GM12864 (cell line): Measurements from ENCODE around the gene NEUROG1.

ENCODE experiments used
- DNase-seq: peaks from one replicate; pipeline ENCODE4 v3.0.0-alpha.2; 2011; ENCODE audit warnings: low read depth
- H3K4me3 ChIP-seq: 2 replicates; pipeline ENCODE4 v1.5.1; 2011; ENCODE audit warnings: mild to moderate bottlenecking, low read depth, low read length, control low read depth
- TF ChIP-seq, protein P1 (sequence below): IDR thresholded peaks from 2 replicates; pipeline ENCODE4 v1.5.1; 2011; ENCODE audit warnings: low read depth, mild to moderate bottlenecking, moderate library complexity, low read length, control low read depth, inconsistent platforms; ENCODE audit errors: missing control alignments

The NEUROG1 gene

DNA sequence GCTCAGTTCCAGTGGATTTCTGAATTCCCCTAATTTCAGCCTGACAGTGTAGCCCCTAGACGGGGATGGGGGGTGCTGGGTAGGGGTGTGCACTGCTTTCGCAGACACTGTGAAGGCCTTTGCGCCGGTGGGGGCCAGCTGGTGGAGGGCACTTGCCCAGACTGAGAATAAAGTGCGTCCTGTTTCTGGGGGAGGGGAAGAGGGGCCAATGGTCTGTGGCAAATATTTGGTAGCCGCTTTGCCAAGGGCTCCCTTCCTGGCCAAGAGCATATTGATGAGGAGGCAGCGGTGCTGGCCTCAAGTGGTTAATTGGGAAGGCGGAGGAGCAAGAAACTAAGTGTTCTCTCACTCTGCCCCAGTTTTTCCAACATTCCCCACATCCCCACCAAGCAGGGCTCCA is 41.7 kb upstream of the NEUROG1 start:
- H3K4me3 ChIP-seq, result no peak overlapping the region
- TF ChIP-seq, protein P1, sequence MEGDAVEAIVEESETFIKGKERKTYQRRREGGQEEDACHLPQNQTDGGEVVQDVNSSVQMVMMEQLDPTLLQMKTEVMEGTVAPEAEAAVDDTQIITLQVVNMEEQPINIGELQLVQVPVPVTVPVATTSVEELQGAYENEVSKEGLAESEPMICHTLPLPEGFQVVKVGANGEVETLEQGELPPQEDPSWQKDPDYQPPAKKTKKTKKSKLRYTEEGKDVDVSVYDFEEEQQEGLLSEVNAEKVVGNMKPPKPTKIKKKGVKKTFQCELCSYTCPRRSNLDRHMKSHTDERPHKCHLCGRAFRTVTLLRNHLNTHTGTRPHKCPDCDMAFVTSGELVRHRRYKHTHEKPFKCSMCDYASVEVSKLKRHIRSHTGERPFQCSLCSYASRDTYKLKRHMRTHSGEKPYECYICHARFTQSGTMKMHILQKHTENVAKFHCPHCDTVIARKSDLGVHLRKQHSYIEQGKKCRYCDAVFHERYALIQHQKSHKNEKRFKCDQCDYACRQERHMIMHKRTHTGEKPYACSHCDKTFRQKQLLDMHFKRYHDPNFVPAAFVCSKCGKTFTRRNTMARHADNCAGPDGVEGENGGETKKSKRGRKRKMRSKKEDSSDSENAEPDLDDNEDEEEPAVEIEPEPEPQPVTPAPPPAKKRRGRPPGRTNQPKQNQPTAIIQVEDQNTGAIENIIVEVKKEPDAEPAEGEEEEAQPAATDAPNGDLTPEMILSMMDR, result no peak
- DNase-seq, result no peak

DNA sequence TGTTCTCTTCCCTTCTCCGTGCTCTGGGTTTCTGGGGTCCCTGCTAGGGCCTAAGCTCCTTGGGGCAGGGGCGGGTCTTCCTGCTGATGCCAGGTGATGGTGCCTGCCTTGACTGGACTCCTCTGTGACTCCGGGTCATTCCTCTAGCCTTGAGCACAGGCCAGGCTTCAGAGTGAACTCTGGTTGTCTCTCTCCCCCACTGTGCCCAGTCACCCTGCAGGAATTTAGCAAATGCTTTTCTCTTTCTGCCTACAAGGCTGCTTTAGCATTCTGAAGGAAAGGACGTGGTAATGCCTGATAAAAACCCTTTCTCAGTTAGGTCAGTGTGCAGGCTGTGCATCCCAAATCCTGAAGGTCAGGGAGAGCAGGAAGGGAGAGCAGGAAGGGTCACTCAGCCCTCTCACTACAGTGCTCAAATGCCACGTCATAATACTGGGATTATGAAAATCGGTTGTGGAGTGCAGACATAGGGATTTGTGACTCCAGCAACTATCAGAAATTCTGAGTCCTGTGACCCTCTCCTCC is 40.4 kb upstream of the NEUROG1 start:
- no peak for DNase-seq
- TF ChIP-seq, protein P1, result no peak
- H3K4me3 ChIP-seq, result no peak overlapping the region

DNA sequence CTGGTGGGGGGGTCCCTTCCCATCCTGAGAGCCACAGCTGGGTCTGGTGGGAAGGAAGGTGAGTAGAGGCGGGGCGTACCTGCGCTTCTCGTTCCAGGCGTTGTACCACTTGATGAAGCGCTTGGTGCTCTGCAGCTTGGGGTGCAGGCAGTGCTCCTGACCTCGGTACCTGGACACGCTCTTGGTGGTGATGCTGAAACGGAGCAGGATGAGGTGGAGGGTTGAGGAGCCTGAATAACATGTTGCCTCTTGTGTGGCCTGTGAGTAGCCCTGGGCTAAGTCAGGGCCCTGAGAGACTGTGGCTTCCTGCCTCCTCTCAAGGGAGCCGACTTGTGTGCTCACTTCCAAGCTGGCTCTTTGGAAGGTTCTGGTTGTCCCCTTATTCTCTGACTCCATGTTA is 38.7 kb upstream of the NEUROG1 start:
- TF ChIP-seq, protein P1, result no peak
- DNase-seq, result no peak
- no peak overlapping the region for H3K4me3 ChIP-seq

DNA sequence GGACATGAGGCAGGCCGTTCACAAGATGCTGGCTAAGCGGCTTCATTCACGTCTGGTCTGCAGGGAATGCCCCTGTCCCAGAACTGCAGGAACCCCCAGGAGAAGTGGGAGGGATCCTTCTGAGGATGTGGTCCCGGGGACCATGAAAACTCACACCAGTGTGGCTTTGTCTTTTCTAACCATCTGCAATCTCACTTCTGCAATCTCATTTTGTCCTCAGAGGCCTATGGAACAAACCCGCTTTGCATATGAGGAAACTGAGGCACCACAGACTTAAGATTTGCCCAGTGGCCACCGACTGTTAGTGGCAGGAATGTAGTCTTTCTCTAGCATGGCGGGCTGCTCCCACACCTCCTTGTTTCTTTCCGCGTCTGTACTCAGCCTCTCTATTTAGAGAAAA is 36.1 kb upstream of the NEUROG1 start:
- H3K4me3 ChIP-seq, result no peak overlapping the region
- TF ChIP-seq, protein P1, result no peak
- DNase-seq, result no peak

DNA sequence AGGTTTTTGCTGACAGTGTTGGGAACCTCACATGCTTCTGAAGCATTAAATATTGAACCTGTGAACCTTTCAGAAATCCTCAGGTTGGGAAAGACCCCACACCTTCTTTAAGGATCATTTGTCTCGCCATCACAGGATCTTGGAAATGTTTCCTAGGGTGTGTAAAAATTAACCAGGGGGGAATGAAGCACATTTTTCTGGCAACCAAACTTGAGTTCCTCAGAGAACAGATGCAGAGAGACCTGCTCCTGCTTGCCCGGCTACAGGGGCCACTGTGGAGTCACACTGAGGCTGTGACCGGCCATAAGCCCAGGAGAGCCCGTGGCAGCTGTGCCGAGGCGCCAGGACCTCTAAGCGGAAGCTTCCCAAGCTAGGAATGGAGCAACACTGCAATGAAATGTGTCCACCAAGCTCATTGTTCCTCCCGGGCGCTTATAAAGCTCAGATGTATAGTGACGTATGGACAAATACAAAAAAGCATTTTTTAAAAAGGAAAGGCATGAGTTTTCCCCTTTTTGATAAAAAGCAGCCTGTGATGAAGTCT is 35.4 kb upstream of the NEUROG1 start:
- no peak overlapping the region for H3K4me3 ChIP-seq
- TF ChIP-seq, protein P1, result no peak
- DNase-seq, result no peak

DNA sequence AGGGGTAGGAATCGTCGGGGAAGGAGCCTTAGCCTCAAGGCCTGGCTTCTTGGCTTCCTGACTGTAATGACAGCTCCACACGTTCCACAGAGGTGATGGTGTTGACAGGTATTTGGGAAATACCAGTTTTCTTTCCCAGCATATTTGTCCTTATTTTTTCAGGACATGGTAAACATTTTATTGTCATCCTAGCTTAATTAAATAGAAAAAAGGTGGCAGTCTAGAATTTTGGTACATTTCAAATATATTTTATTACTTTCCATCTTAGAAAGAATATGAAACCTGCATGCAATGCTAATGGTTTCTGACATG is 34.6 kb upstream of the NEUROG1 start:
- TF ChIP-seq, protein P1, result no peak
- no peak overlapping the region for H3K4me3 ChIP-seq
- DNase-seq, result no peak

DNA sequence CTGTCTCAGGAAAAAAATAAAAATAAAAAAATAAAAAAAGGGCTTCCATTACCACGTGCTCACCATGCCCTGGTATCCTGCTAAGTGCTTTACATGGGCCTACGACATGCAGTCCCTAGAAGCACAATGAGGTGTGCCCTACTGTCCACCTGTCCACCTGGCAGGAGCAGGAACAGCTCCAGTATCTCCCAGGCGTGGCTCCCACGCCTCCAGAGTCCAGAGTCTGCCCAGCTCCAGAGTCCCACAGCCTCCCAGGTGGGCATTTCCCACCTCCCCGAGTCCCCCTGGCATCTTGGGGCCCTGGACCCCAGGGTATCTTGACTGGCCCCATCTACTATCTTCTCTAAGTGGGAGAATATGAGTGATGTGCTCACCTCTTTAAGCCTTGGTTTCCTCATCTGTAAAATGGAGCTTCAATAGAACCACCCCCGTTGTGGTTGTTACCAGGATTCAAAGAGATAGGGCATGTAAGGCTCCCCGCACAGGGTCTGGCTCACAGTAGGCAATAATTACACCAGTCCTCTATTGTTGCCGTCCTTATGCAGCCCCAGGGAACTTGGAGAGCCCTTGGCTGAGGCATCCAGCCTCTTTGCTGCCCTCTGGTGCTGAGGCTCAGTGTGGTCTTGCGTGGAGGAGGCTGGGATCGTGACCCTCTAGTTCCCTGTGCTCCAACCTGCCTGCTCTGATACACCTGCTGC is 34.1 kb upstream of the NEUROG1 start:
- DNase-seq, result no peak
- no peak overlapping the region for H3K4me3 ChIP-seq
- TF ChIP-seq, protein P1, result peak; percentile 57
